Ectodermal cell (in vitro differentiated cells): ENCODE measurements around the gene FOXJ1.

ENCODE experiments used
- H3K27ac ChIP-seq: 2 replicates; pipeline ENCODE4 v1.7.0; 2013; ENCODE audit warnings: mild to moderate bottlenecking, low read depth, low read length; ENCODE audit not compliant: insufficient read depth, poor library complexity, severe bottlenecking
- H3K27me3 ChIP-seq: 2 replicates; pipeline ENCODE4 v1.7.0; 2013; ENCODE audit warnings: mild to moderate bottlenecking, low read length; ENCODE audit not compliant: insufficient read depth, control insufficient read depth, poor library complexity, severe bottlenecking
- H3K36me3 ChIP-seq: one replicate; pipeline ENCODE4 v1.7.0; 2013; ENCODE audit warnings: low read length; ENCODE audit not compliant: control insufficient read depth, insufficient read depth
- H3K4me1 ChIP-seq: one replicate; pipeline ENCODE4 v1.7.0; 2013; ENCODE audit warnings: low read length; ENCODE audit not compliant: control insufficient read depth, insufficient read depth
- H3K4me3 ChIP-seq: 2 replicates; pipeline ENCODE4 v1.7.0; 2013; ENCODE audit warnings: low read depth, low read length, control low read depth; ENCODE audit not compliant: insufficient read depth
- H3K9me3 ChIP-seq: 2 replicates; pipeline ENCODE4 v1.7.0; 2013; ENCODE audit warnings: mild to moderate bottlenecking, low read length, moderate library complexity; ENCODE audit not compliant: control insufficient read depth
- WGBS, 2 experiments: methylation state at CpG; one replicate each; pipeline ENCODE4 v1.1.7; 2013; ENCODE audit warnings: missing lambda C conversion rate in 2 of 2; 5-methylcytosine and 5-hydroxymethylcytosine counted together

Gene FOXJ1

GRCh38 chr17:76135810-76136188 lies 5.2 kb downstream of the FOXJ1 start:
- 11 to 14% methylated on average over 8 of the region's 8 CpGs for WGBS, 2 experiments
- peaks cover 96% of the 10 kb centered on the region for H3K27me3 ChIP-seq
- peaks cover 67% of the 10 kb centered on the region for H3K4me1 ChIP-seq
- no peak overlapping the region for H3K27ac ChIP-seq
- no peaks in the 10 kb centered on the region for H3K36me3 ChIP-seq
- H3K9me3 ChIP-seq: no peaks in the 10 kb centered on the region
- H3K4me3 ChIP-seq: no peak overlapping the region

DNA sequence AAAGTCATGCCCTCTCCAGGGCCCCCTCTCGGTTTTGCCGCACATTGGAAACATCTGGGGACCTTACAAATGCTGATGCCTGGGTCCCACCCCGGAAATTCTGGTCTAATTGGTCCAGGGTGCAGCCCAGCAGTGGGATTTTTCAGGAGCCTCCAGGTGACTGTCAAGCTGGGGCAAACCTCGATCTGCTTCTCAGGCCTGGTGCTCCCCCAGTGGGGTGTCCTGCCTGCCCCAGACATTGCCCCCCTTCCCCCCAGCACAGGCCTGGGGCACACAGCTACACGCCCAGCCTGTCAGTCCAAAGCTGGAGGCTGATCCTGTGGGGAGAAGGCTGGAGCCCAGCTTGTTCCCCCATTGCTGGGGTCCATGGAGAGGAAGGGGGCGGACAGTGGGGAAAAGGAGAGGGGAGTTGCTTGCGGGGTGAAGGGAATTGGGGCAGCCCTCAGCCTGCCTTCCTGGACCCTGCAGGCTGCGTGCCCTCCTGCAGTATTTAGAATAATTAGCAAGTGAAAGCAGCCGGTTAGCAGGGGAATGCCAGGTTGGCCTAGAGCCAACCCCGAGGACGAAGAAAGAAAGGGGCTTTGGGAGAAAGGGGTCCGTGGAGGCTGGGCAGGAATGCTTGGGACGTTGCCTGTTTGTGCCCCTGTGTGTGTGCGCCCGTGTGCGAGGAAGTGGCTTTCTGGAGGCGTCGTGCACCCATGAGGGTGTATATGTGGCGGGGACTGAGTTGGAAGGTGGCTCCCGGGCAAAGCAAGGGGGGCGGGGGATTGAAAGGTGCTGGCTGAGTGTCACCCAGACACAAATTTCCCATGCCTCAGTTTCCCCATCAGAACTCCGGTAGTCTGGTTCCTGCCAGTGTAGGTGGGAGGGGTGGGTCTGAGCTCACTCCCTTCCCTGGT lies 5.9 kb downstream of the FOXJ1 start:
- H3K36me3 ChIP-seq: no peaks in the 10 kb centered on the region
- no peaks in the 10 kb centered on the region for H3K9me3 ChIP-seq
- peaks cover 96% of the 10 kb centered on the region for H3K27me3 ChIP-seq
- H3K27ac ChIP-seq: no peak overlapping the region
- no peak overlapping the region for H3K4me3 ChIP-seq
- 9 to 14% methylated on average over 22 of the region's 22 CpGs for WGBS, 2 experiments
- H3K4me1 ChIP-seq: peaks cover 66% of the 10 kb centered on the region

- H3K27ac ChIP-seq: no peak overlapping the region
- H3K27me3 ChIP-seq: peaks cover 76% of the 10 kb centered on the region
- no peak overlapping the region for H3K4me3 ChIP-seq
- 17 to 18% methylated on average over 18 of the region's 21 CpGs for WGBS, 2 experiments
- peaks cover 57% of the 10 kb centered on the region for H3K4me1 ChIP-seq
- no peaks in the 10 kb centered on the region for H3K36me3 ChIP-seq
- H3K9me3 ChIP-seq: no peaks in the 10 kb centered on the region
Measured at GRCh38 chr17:76132574-76133338, 8.3 kb downstream of the FOXJ1 start.

DNA sequence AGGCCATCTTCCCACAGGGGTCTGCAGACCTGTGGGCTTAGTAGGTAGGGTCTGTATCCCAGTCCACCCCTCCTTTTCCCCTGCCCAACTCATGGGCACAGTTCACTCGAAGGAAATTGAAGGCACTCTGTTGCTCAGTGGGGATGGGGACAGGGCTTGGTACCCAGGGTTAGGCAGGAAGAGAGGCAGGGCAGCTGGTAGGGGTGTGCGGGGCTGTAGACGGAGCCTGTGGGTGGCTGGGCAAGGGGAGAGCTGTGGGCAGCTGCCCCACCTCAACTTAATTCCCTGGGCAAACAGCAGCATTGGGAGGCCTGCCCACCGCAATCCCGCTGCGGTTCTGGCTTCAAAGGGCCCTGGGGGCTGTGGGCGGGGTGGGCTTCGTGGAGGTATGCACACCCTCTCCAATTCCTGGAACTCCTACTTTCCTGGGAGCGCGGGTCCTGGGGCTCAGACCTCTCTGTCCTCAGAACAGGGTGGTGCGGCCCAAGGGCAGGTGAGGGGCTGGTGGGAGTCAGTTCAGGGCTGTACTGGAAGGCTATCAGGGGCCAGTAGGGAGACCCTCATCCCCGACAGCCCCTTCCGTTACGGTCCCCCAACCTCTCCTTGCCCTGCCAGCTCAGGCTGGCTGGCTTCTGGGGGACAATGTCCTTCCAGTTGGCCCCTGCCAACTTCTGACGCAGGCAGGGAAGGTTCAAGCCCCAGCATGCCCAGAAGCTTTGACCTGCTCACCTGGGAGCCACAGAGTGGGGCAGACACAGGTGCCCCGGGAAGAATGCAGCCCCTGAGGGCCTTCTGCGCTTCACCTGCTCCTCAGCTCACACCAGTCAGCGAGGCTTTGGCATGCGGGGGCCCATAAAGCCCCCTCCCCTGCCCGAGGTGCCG lies 9.1 kb downstream of the FOXJ1 start:
- Histone ChIP-seq H3K4me1 (peaks cover 48% of the 10 kb centered on the region), H3K36me3 (no peaks in the 10 kb centered on the region), H3K27ac (no peak overlapping the region), H3K27me3 (peaks cover 68% of the 10 kb centered on the region), H3K4me3 (no peak overlapping the region), H3K9me3 (no peaks in the 10 kb centered on the region)
- WGBS, 2 experiments: 36 to 38% methylated on average over 20 to 21 of the region's 21 CpGs

DNA sequence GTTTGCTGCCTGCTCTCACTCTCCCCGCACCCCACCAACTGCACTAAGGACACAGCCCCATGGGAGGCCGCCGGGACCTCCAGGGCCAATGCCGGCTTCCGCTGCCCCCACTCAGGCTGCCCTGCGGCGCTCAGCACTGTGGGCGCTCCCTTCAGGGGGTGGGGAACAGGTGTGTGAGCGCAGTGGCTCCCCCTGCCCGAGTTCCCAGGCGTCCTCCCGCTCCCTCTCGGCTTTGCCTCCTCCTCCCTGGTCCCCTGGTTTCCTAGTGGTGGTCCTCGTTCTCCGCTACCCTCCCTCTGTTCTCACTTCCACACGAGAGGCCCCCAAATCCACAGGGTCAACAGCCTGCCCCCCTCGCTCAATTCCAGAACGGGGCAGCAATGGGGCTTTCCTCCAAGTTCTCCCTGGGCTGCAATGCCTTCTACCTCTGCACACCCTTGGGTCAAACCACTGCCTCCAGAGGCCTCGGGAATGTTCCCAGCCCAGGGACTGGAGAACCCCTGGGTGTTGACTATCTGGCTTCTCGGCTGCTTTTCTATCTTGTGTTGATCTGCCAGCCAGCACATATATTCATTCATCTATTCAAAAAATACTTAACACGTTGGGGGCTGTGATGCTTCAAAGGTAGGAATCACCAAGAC lies 9.9 kb downstream of the FOXJ1 start:
- 50 to 57% methylated on average over 21 of the region's 21 CpGs for WGBS, 2 experiments

GRCh38 chr17:76130473-76130872 lies 10.6 kb downstream of the FOXJ1 start:
- no peaks in the 10 kb centered on the region for H3K36me3 ChIP-seq
- H3K9me3 ChIP-seq: no peaks in the 10 kb centered on the region
- 72 to 75% methylated on average over 13 of the region's 13 CpGs for WGBS, 2 experiments
- no peak overlapping the region for H3K27ac ChIP-seq
- peaks cover 34% of the 10 kb centered on the region for H3K4me1 ChIP-seq
- no peak overlapping the region for H3K4me3 ChIP-seq
- H3K27me3 ChIP-seq: peaks cover 54% of the 10 kb centered on the region

More for the DNA sequence above, 9.9 kb downstream of the FOXJ1 start:
- peaks cover 41% of the 10 kb centered on the region for H3K4me1 ChIP-seq
- H3K9me3 ChIP-seq: no peaks in the 10 kb centered on the region
- H3K27ac ChIP-seq: no peak overlapping the region
- H3K4me3 ChIP-seq: no peak overlapping the region
- no peaks in the 10 kb centered on the region for H3K36me3 ChIP-seq
- peaks cover 61% of the 10 kb centered on the region for H3K27me3 ChIP-seq

- peaks cover 9% of the 10 kb centered on the region for H3K4me1 ChIP-seq
- peaks cover 22% of the 10 kb centered on the region for H3K27me3 ChIP-seq
- H3K36me3 ChIP-seq: no peaks in the 10 kb centered on the region
- H3K9me3 ChIP-seq: no peaks in the 10 kb centered on the region
- H3K4me3 ChIP-seq: no peak overlapping the region
- H3K27ac ChIP-seq: no peak overlapping the region
- 91 to 98% methylated on average over 1 of the region's 1 CpG for WGBS, 2 experiments
Measured at GRCh38 chr17:76125922-76126321, 15.1 kb downstream of the FOXJ1 start.

GRCh38 chr17:76125391-76125675 lies 15.7 kb downstream of the FOXJ1 start:
- Histone ChIP-seq H3K36me3 (no peaks in the 10 kb centered on the region), H3K27ac (no peak overlapping the region), H3K27me3 (peaks cover 21% of the 10 kb centered on the region), H3K4me3 (no peak overlapping the region), H3K9me3 (no peaks in the 10 kb centered on the region), H3K4me1 (peaks cover 4% of the 10 kb centered on the region)
- WGBS, 2 experiments: 93% methylated on average over 5 of the region's 5 CpGs

DNA sequence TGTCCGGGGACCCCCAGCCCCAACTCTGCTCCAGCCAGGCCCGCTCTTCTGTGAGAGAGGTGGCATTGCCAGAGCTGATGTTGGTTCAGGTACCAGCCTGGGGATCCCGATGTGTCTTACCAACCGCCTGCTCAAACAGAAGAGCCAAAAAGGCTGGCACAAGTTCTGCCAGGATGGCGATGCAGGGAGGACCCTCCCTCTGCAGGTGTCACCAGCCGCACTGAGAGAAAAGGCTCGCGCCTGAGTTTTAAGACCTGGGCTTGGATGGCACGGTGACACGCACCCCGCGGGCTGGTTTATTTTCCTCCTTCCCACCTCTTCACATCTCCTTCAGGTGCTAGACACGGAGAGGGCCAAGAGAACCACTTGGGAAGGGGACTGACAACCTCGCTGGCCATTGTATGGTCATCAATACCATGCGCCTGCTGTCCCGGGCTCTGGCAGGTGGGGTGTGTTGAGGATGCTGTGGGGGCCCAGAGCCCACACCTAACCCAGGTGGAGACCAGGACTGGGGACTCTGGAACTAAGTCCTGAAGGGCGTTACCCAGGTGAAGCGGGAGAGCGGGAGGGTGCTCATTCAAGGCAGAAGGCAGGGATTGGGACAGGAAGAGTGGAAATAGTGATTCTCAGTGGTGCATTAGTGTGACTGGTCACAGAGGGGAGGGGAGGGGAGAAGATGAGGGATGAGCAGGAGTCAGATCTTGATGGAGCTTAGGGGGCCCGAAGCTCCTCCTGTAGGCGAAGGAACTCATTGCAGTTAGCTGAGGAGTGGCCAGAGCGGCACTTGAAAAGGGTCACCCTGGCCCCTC lies 16.3 kb downstream of the FOXJ1 start:
- no peak overlapping the region for H3K27ac ChIP-seq
- WGBS, 2 experiments: 88 to 89% methylated on average over 22 of the region's 22 CpGs
- peaks cover 21% of the 10 kb centered on the region for H3K27me3 ChIP-seq
- H3K4me1 ChIP-seq: peaks cover 4% of the 10 kb centered on the region
- H3K9me3 ChIP-seq: no peaks in the 10 kb centered on the region
- no peak overlapping the region for H3K4me3 ChIP-seq
- H3K36me3 ChIP-seq: no peaks in the 10 kb centered on the region
